ENCODE results near the gene RBM34.

DNA sequence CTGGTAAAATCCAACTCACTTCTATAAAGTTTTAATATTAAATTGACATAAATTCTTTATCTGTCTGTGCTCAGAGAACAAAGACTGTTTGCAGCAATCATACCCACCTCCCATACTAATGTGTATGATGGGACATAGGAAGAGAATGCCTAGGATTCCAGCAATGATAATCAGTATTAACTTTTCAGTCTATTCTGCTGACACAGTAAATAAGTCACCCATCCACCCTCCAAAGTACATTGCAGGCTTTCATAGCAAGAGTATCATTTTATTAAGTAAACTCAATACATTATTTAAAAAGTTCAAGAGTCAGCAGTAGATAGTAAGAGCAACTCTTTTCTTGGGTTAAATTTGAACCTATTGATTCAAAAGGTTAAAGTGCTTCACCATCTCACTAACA lies 8.8 kb downstream of the RBM34 start:
- TF ChIP-seq, protein P1, sequence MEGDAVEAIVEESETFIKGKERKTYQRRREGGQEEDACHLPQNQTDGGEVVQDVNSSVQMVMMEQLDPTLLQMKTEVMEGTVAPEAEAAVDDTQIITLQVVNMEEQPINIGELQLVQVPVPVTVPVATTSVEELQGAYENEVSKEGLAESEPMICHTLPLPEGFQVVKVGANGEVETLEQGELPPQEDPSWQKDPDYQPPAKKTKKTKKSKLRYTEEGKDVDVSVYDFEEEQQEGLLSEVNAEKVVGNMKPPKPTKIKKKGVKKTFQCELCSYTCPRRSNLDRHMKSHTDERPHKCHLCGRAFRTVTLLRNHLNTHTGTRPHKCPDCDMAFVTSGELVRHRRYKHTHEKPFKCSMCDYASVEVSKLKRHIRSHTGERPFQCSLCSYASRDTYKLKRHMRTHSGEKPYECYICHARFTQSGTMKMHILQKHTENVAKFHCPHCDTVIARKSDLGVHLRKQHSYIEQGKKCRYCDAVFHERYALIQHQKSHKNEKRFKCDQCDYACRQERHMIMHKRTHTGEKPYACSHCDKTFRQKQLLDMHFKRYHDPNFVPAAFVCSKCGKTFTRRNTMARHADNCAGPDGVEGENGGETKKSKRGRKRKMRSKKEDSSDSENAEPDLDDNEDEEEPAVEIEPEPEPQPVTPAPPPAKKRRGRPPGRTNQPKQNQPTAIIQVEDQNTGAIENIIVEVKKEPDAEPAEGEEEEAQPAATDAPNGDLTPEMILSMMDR (IDR thresholded peaks at IDR 0.05; ENCODE audit: insufficient read depth, low read depth, low read length), result no peak
- TF ChIP-seq EZH2 (IDR thresholded peaks at IDR 0.05; ENCODE audit: insufficient read depth, low read length), result no peak

All from astrocyte (in vitro differentiated cells and primary cell).